Activated T-cell treated with anti-CD3 and anti-CD28 coated beads, Interleukin-2, amount 50 U/mL, for 48 hours (primary cell): ENCODE data around the gene BAIAP2L2.
"Not testable (repeated sequence)": the region's sequence is repeated elsewhere in the genome, so short reads cannot be mapped to it uniquely, and the experiment has no call there.

Source experiments
- DNase-seq, 2 experiments: peaks; one replicate each; pipeline ENCODE4 v3.0.0-alpha.2; 2020

Gene BAIAP2L2

DNA sequence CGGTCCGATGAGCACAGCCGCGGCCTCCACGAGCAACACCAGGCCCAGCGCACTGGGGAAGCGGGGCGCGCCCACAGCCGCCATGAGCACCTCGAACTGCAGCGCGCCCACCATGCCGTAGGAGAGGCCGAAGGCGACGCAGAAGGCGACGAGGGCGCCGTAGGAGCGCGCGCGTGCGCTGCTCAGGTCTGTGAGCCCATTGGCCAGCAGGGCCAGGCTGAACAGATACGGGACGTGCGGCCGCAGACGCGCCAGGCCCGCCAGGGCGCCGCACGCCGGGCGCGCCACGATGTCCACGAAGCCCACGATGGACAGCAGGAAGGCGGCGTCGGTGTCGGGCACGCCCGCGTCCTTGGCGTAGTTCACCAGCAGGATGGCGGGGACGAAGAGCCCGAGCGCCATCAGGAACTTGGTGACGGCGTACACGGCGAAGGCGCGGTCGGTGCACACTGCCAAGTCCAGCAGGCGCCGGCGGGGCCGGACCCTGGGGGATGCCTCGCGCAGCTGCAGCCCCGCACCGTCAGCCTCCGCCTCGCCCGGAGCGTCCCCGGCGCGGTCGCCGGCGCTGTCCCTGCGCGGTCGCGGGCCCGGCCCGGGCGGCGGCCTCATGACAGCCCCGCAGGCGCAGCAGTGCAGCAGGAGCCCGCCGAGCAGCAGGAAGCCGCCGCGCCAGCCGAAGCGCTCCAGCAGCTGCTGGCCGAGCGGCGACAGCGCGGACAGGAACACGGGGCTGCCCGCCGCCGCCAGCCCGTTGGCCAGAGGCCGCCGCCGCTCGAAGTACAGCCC, 29.4 kb downstream of the BAIAP2L2 start:
- DNase-seq, result peak in 1 of 2 experiments; percentile 44

- DNase-seq, result no peak
Measured at GRCh38 chr22:38080474-38080849, 30.0 kb downstream of the BAIAP2L2 start.

DNA sequence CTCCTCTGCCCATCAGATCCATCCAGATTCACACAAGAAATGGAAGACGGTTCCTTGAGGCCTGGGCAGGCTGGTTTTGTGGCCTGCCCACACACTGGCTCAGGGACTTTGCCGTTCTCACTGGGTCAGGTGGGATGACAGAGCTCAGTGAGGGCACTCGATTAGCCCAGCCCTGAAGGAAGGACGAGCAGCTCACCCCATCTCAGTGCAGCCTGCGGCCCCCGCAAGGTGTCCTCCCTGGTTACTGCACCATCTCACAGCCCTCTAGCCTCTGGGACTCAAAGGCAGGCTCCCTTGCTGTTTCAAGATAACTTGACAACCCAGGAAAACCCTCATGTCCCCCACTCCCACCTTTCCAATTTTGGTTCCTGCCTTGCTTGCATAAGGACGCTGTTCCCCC, 30.7 kb downstream of the BAIAP2L2 start:
- DNase-seq, result no peak

DNA sequence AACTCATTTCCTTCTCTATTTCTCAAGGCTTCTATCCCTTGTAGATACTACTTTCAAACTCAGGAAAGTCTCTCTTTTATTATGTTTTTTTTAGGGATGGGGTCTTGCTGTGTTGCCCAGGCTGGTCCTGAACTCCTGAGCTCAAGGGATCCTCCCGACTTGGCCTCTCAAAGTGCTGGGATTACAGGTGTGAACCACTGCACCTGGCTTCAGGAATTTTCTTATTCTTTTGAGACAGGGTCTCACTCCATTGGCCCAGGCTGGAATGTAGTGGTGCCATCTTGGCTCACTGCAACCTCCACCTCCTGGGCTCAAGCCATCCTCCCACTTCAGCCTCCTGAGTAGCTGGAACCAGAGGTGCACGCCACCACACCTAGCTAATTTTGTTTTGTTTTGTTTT, 31.3 kb downstream of the BAIAP2L2 start:
- not testable (repeated sequence) for DNase-seq

DNA sequence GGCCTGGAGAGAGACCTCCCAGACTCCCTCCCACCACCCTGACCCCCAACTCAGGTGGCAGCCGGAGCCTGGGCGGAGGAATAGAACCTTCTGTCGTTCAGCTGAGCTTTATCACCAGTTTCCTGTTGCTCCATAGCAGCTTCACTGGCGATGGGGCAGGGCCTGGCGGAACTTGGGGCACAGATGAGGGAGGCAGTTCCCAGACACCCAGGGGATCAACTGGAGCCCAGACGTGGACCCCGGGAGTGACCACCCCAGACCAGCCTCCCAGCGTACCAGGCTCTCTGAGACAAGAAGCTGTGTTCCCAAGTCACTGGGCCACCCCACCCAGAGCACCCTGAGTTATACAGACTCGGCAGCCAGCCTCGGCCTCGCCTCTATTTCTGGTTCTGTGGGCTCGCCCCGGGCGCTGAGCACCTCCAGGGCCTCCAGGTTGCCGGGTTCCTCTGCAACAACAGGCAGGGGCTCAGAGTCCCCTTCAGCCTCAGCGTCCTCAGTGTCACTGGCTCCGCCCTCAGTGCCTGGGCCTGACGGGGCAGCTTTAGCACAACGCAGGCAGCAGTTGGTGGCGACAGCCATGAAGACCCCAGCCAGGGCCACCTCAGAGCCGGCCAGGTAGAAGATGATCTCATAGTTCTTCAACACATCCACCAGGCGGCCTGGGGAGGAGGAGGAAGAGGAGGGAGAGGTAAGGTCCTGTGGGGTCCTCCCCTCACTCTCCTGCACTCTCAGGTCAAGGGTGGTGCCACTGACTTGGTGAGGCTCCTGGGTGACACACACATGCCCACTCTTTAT, 32.2 kb downstream of the BAIAP2L2 start:
- DNase-seq, result no peak

- no peak for DNase-seq
Measured at GRCh38 chr22:38077595-38077994, 32.9 kb downstream of the BAIAP2L2 start.

DNA sequence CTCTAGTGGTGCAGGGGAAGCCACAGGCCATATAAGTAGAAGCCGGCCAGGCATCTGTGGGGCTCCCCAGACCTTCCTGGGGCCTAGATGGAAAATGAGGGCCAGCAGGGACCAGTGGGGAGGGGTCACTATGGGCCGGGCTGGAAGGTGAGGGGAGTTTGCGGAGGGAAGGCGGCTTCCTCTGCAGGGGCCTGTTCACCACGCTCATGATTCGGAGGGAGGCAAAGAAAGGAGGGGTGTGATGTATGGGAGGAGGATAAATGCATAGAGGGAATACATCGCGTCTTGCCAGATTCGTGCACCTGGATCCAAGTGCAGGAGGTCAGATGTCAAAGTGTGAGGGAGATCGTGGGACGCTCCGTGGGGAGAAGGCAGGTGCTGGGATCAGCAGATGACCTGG, 33.4 kb downstream of the BAIAP2L2 start:
- DNase-seq, result no peak

- no peak for DNase-seq
Measured at GRCh38 chr22:38075961-38076360, 34.5 kb downstream of the BAIAP2L2 start.

GRCh38 chr22:38075105-38075825, 35.2 kb downstream of the BAIAP2L2 start:
- no peak for DNase-seq

DNA sequence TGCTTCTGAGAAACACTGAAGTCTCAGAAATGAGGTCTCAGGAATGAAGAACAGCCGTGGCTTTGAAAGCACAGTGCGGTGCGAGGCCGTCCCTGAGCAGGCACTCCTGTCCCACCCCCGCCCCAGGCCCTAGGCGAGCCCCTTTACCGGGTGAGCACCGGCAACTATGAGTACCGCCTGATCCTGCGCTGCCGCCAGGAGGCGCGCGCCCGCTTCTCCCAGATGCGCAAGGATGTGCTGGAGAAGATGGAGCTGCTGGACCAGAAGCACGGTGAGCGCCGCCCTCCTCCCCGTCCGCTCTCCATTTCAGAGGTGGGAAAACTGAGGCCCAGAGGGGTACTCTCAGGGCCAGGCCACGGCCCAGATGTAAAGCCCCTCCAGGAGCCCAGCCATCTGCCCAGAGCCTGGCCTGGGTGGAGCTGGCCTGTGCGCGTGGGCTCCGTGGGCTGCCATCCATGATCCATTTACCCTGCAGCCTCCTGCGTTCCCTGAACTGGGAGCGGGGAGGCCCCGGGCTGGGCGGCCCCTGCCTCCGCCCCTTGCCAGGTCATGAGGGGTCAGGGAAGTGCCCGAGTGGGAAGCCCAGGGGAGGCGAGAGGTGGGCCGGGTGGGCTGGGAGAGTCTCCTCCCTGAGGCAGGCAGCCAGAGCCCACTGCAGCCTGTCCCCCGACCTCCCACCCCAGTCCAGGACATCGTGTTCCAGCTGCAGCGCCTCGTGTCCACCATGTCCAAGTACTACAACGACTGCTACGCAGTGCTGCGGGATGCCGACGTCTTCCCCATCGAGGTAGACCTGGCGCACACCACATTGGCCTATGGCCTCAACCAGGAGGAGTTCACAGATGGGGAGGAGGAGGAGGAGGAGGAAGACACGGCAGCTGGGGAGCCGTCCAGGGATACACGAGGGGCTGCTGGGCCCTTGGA, 36.0 kb downstream of the BAIAP2L2 start:
- DNase-seq, result no peak

DNA sequence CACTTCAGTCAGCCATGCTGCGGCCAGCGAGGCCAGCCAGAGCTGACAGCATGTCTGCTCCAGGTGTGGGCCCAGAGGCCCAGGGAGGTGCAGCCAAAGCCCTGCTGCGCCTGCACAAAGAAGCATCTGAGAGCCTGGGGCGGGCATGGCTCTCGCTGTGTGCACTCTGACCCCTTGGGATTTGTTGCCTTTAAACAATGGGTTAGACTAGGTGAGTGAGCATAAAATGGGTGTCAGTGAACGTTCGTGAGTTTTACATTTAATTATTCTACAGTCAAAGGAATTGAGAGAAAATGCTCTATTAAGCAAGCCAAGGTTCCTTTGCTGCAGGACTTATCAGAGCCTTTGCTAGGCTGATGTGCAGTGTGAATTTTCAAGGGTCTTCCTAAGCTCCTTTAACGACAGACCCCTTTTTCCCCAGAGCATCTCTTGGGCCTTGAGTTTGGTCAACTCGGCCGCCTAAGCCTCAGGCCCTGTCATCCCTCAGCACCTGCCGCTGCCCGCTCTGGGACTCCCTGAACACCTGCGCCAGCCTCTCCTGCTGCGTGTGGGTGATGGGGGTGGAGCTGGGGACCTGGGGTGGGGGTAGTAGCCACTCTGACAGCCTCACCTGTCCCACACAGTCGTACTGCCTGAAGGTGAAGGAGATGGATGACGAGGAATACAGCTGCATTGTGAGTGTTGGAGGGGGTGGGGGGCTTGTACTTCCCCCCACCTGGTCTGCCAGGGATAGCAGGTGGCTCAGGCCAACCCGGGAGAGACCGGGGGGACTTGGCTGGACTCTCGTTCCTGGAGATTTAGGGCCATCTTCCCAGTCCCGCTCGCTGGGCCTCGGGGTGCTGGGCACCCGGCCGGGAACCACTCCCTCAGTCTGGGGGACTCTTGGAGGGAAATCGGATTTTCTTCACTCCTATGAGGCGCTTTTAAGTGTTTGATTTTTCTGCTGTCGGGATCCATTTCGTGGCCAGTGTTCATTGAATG, 37.0 kb downstream of the BAIAP2L2 start:
- DNase-seq, result no peak

GRCh38 chr22:38072322-38073149, 37.9 kb downstream of the BAIAP2L2 start:
- no peak for DNase-seq

DNA sequence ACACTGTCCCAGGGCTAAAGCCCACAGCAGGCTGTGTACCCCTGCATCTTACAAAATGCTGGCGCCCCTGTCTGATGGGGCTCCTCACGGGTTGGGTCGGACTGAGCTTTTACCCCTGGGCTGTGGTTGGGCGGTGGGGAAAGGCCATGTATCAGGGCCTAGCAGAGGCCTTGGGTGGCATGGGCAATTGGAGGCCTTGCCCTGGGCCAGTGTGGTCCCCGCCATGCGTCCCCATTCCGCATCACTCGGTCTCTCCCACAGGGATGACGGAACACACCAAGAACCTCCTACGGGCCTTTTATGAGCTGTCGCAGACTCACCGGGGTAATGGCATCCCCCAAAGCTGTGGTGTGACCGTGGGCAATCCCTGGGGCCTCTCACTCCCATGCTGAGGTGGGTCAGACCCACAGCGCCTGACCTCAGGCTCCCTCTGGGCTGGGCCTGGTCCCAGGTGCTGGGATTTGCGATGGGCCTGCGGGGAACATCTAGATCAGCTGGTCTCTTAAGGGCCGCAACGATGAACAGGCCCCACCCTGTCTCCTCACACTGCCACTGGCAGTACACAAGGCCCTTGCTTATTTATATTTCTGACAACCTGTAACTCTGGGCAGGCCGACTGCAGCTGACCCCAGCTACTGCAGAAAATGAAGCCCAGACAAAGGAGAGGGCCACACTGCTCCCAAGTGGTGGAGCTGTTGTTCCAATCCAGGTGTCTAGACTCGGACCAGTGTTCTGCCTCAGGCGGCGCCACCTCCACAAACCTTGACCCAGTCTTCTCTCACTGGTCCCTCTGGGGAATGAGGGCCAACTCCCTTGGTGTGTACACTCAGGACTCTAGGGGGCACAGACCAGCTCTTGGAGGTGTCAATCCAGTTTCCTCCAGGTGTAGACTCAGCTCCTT, 38.8 kb downstream of the BAIAP2L2 start:
- DNase-seq, result no peak

DNA sequence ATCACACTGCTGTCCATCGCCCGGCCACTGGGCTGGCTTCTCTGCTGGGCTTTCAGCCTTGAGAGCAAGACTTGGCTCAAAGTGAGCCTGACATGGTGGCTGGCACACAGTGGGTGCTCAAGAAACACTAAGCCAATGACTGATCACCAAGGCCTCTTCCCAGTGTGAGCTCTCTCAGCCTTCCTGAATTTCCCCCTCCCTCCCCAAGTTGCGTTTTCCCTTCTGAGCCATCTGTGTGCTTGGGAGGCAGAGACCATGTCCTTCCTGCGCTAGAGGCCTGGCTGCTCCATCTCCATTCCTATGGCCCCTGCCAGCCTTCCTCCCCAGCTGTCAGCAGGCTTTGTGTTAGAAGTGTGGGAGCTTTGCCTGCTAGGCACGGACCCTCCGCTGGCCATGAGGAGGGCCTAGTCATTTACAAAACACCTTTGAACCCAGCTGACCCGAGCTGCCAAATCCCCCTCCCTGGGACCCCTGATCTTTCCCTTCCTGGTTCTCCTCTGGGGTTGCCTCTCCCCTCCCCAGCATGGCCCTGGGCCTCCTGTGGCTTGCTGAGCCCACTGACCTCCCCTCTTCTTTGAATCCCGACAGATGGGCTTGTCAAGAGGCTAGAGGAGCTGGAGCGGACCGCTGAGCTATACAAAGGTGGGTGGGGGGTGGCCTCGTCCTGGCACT, 40.1 kb downstream of the BAIAP2L2 start:
- no peak for DNase-seq

DNA sequence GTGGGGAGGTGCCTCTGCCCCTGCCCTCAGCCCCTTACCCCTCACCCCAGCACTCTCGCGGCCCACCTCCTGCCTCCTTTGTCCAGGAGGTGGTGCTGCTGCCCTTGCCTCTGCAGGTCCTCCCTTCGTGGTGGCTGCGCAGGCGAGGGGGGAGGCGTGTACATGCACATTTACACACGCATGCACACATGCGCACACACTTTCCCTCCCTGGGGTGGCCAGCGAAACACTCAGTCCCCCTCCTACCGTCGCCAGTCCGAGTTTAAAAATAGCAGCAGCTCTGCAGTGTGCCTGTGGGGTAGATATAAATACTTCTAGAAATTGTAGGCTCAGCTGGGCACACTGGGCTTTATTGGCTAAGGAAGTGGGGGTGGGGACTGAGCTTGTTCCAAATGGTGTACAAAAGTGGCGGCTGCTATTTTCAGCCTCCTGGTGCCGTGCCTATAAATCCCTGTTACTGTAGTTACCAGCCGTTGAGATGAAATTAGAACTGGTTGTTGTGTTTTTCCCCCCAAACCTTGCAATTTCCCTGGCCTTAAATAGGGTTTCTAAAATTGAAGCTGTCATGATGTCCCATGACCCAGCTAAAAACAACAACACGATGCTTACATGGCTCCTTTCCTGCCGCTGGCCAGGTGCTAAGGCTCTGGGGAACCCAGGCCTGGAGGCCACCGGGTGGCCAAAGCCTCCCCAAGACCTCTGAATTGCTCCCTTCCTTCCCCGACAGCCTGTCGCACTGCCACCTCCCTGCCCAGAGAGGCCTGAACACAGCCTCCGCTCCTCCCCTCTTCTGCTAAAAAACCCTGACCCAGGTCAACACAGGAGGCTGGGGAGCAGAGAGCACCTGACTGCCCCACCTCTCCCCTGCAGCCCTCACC, 40.9 kb downstream of the BAIAP2L2 start:
- DNase-seq, result no peak

DNA sequence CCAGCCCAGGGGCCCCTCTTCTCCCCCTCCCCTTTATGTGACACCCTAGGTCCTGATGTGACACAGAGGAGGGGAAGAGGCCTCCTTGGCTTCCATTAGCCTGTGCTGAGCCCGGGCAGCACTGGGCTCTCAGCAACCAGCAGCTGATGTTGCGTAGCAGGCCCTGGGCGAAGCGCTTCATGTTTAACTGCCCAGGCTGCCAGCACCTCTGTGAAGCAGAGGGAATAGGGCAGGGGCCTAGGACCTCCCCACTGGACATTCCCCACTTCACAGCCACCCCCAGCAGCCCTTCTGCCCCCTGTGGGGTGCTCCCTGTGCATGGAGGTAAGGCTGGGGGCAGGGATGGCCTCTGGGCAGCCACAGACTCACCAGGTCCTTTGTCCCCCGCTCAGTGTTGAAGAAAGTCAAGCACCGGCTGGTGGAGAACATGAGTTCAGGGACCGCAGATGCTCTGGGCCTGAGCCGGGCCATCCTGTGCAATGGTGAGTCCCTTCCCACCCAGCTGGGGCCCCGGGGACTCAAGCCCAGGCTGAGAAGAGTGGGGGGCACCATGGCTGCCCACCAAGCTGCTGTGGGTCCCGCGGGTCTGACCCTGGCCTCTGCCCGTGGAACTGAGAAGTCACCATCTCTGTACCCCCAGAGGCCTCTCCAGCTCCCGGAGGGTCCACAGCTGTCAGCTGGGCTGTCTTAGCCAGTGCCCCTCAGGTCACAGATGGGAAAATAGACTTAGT, 41.7 kb downstream of the BAIAP2L2 start:
- DNase-seq, result no peak
